GM18508 (cell line): ENCODE results near the gene UGT3A1.
"Not testable (repeated sequence)": the region's sequence is repeated elsewhere in the genome, so short reads cannot be mapped to it uniquely, and the experiment has no call there.

Experiments
- ATAC-seq: cut with Tn5 transposase; IDR thresholded peaks from one replicate; pipeline ENCODE4 v1.9.1; 2021; ENCODE audit warnings: moderate number of reproducible peaks; ENCODE audit not compliant: insufficient read depth, unreplicated experiment

Gene UGT3A1

GRCh38 chr5:35990941-35991611, at the start of gene UGT3A1:
TSS of gene UGT3A1 (minus strand) at chr5:35991390. CDS start at chr5:35991240, 150 bp downstream.
- ATAC-seq, result no peak

GRCh38 chr5:36035696-36036095, 44.5 kb upstream of the UGT3A1 start:
- no peak for ATAC-seq

DNA sequence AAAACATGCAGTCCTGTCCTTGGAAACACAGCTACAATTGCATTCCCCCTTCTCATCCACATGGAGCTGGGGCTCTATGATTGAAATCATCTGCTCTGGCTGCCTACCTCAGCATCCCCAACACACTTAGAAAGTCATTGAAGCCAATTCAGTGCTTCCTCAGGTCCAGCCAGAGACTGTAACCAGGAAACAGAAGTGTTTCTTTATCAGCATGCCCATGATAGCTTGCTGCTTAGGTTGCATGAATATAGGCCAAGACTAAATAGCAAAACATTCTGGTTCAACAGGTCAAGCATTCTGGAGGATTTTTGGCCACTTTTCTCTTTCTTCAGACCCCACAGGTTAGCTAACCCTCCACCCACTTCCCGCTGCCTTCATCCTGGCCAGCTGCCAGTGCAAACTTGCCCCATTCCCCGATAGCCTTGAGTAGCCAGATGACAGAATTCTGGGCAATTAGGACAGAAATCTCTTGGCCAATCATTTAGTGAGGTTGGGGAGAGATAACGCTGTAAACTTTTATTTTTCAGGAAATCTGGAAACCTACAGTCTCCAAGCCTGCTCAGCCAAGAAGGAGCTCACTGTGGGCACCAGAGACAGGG, 43.4 kb upstream of the UGT3A1 start:
- not testable (repeated sequence) for ATAC-seq

DNA sequence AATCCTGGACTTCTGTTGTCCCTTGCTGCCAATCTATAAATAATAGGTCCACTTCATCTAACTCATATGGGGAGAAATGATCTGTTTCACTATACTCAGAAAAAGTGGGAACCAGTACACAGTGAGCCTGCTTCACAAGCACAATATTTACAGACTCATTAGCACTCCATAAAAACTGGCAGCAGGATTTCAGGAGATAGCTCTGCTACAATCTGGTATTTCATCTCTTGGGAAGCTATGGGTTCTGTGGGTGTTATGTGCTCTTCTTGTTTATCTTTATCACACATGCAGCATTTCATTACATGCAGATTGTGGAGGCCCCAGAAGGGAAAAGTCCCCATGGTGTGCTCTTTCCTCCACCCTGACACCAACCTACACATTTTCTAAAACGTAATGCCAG, 42.3 kb upstream of the UGT3A1 start:
- no peak for ATAC-seq

DNA sequence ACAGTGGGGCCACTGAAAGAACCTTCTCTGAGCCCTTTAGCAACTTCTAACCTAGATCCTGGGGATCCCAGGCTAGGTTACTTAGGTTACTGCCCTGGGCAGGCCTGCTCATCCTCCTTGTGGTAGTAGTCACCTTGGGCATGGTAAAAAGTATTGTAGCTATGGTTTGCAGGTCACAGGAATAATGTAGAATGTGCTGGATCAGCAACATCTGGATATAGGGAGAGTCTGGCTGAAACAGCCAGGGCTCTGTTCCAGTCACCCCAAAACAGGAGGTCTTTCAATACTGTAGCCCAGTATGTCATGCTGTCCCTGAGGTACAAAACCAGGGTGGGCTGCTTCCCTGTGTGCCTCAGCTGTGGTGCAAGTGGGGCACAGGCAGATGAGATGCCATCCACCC, 41.9 kb upstream of the UGT3A1 start:
- ATAC-seq, result no peak

GRCh38 chr5:36031223-36031622, 40.0 kb upstream of the UGT3A1 start:
- no peak for ATAC-seq

DNA sequence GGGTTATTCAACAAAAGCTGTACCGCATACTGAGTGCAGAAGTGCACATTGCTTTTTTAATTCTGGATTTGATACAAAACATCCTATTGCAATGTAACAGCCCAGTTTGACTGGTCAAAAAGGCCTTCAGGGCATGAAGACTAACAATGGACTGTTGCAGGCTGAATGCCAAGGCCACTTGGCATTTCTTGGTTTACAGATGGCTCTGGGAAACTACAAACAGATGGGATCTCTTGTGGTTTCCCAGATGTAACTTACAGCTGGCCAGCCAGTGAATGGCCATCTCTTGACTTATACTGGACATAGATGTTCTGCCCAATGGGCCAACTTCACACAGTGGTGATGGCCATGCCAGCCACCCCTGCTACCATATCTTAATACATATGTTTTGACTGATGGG, 38.7 kb upstream of the UGT3A1 start:
- no peak for ATAC-seq

DNA sequence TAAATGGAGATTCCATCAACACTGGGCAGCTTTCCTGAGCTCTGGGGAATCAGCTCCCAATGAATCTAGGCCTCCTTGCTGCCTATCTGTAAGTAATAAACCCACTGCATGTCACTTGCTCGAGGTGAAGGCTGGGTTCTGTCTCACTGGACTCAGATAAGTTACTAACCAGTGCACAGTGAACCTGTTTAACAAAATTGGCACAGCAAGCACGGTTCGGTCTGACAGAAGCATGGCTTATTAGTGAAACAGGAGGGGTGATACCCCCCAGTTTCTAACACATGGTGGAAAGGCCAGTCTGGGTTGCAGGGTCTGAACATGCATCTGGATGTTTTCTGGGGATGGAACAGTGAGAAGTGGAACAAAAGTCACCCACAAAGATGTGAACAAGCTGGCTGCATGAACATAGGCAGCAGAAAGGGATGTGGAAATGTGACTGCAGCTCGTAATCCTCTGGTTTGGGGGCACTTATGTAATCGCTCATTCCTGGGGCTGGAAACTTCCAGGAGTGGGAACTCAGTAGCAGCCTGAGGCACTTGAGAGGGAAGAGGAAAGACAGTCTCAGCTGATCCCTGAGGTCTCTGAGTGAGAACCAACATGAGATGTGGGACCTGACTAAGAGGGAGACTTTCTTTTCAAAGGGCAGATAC, 37.8 kb upstream of the UGT3A1 start:
- no peak for ATAC-seq

GRCh38 chr5:36027711-36028110, 36.5 kb upstream of the UGT3A1 start:
- ATAC-seq, result no peak

GRCh38 chr5:36026706-36027465, 35.7 kb upstream of the UGT3A1 start:
- no peak for ATAC-seq

- ATAC-seq, result not testable (repeated sequence)
These were observed 31.1 kb upstream of the UGT3A1 start for GRCh38 chr5:36022246-36022645.

DNA sequence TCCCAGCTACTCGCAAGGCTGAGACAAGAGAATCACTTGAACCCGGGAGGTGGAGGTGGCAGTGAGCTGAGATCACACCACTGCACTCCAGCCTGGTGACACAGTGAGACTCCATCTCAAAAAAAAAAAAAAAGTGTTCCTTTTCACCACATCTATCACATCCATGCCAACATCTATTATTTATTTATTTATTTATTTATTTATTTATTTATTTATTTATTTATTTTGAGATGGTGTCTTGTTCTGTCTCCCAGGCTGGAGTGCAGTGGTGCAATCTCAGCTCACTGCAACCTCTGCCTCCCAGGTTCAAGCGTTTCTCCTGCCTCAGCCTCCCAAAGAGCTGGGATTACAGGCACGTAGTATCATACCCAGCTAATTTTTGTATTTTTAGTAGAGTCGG, 28.4 kb upstream of the UGT3A1 start:
- ATAC-seq, result not testable (repeated sequence)

DNA sequence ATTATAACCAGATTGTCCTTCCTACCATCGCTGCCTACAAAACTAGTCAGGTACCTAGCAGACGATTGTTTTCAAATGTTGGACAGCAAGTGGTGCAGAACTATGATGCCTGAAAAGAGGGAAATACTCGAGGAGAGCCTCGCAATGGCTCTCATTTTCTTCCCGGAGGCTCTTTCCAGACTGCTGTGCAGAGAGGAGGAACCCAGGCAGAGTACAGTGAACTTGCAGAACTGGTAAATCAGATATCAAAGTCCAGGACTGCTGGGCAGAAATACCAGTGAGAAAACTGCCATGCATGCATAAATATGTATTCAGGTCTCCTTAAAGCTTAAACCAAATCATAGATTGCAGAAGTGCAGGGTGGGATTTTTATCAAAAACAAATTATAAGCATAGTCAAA, 26.4 kb upstream of the UGT3A1 start:
- no peak for ATAC-seq

DNA sequence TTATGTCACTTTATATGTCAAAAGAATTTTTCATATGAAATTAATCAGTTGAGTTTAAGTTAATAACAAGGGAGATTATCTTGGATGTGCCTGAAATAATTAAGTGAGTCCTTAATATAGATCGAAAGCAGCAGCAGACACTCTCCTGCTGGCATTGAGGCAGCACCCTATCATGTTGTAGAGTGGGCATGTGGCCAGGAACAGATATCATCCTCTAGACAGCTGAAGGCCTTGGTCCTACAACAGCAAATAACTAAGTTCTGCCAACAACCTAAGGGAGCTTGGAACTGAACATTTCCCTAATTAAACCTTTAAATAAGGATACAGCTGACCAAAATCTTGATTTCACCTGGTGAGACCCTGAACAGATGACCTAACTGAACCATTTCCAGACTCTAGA, 25.8 kb upstream of the UGT3A1 start:
- no peak for ATAC-seq

- no peak for ATAC-seq
These were observed 22.0 kb upstream of the UGT3A1 start for GRCh38 chr5:36013182-36013581.

DNA sequence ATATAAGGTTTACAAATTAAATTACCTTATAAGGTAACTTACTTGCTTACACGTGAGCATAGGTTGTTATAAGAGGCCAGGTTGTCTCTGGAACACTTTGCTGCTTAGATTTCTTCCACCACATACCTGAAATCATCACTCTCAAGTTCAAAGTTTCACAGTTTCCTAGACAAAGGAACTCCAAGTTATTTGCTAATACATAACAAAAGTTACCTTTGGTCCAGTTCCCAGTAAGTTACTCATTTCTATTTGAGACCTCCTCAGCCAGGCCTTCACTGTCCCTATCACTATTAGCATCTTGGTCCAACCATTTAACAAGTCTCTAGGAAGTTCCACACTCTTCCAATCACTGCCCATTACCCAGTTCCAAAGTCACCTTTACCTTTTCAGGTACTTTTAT, 18.5 kb upstream of the UGT3A1 start:
- no peak for ATAC-seq

DNA sequence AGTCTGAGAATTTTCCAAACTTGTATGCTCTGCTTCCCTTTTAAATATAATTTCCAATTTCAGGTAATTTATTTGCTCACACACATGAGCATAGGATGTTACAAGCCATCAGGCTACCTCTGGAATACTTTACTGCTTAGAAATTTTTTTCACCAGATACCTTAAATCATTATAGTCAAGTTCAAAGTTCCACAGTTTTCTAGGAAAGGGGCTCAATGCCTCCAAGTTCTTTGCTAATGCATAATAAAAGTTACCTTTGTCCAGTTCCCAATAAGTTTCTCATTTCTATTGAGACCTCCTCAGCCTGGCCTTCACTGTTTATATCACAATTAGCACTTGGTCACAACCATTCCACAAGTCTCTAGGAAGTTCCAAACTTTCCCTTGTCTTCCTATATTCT, 16.2 kb upstream of the UGT3A1 start:
- ATAC-seq, result no peak

GRCh38 chr5:36006163-36006562, 15.0 kb upstream of the UGT3A1 start:
- ATAC-seq, result no peak

DNA sequence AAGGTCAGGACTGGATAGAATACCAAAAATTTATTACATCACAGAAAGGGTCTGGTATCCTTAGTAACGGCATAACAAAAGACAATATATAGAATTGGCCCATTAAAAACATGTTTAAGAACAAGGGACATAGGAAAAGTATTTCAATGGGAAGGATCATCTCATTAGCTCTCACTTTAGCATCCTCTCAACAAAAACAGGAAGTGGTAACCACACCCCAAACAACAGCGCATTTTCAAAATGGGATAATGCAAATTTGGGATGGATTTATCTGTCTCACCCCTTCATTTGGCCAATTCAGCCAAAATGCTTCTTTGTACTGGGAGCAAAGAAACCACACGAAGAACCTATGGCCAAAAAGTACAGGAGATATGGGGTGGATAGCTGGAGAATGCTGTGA, 9.8 kb upstream of the UGT3A1 start:
- no peak for ATAC-seq

DNA sequence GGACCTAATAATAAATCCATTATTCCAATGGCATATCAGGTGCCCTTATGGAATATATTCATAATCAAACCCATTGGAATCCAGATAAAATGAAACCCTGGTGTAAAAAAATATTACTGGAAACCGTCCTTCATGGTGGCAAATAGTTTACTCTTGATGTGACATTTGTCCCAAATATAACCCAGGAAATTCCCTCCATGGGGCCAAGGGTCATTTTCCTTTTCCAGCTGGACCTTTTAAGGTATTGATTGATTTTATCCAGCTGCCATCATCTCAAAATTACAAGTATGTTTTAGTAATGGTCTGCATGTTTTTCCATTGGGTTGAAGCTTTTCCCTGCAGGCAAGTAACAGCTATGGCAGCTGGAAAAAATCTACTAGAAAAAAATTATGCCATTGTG, 8.4 kb upstream of the UGT3A1 start:
- ATAC-seq, result no peak

GRCh38 chr5:35996076-35996475, 4.9 kb upstream of the UGT3A1 start:
- no peak for ATAC-seq
